Adipocyte (in vitro differentiated cells): Measurements from ENCODE around the gene MRTFB.

Experiments
- DNase-seq: peaks from one replicate; pipeline ENCODE4 v3.0.0-alpha.2; 2015; ENCODE audit warnings: low read depth
- H3K27me3 ChIP-seq: replicated peaks from 2 replicates; pipeline ENCODE4 v1.7.0; 2013; ENCODE audit warnings: mild to moderate bottlenecking, low read length, moderate library complexity; ENCODE audit not compliant: control insufficient read depth, insufficient read depth
- H3K36me3 ChIP-seq: 2 replicates; pipeline ENCODE4 v1.7.0; 2013; ENCODE audit warnings: low read length, mild to moderate bottlenecking, moderate library complexity; ENCODE audit not compliant: control insufficient read depth, insufficient read depth, severe bottlenecking
- H3K4me1 ChIP-seq: 2 replicates; pipeline ENCODE4 v1.7.0; 2013; ENCODE audit warnings: mild to moderate bottlenecking, low read length, moderate library complexity; ENCODE audit not compliant: control insufficient read depth, insufficient read depth
- H3K4me3 ChIP-seq: 2 replicates; pipeline ENCODE4 v1.7.0; 2013; ENCODE audit warnings: mild to moderate bottlenecking, low read length, moderate library complexity
- H3K9ac ChIP-seq: 2 replicates; pipeline ENCODE4 v1.7.0; 2013; ENCODE audit warnings: mild to moderate bottlenecking, low read length, moderate library complexity
- H3K9me3 ChIP-seq: 2 replicates; pipeline ENCODE4 v1.7.0; 2013; ENCODE audit warnings: mild to moderate bottlenecking, low read length, moderate library complexity; ENCODE audit not compliant: control insufficient read depth

The MRTFB gene

DNA sequence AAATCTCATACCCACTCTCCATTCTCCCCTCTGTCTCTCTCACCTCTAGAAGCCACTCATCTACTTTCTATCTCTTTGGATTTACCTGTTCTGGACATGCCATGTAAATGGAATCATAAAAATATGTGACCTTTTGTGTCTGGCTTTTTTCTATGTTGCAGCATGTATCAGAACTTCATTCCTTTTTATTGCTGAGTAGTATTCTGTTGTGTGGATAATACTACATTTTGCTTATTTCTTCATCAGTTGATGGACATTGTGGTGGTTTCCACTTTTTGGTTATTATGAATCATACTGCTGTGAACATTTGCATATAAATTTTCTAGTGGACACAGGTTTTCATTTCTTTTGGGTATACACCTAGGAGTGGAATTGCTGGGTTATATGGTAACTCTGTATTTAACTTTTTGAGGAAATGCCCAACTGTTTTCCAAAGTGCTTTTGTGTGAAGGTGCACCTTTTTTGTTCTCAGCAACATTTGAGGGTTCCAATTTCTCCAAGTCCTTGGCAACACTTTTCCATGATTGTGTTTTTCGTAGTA lies 18.2 kb downstream of the MRTFB start:
- DNase-seq: no peak
- H3K4me1 ChIP-seq: peaks cover 18% of the 10 kb centered on the region
- H3K4me3 ChIP-seq: no peak overlapping the region
- no peaks in the 10 kb centered on the region for H3K27me3 ChIP-seq
- no peak overlapping the region for H3K9ac ChIP-seq
- no peaks in the 10 kb centered on the region for H3K36me3 ChIP-seq
- no peaks in the 10 kb centered on the region for H3K9me3 ChIP-seq

DNA sequence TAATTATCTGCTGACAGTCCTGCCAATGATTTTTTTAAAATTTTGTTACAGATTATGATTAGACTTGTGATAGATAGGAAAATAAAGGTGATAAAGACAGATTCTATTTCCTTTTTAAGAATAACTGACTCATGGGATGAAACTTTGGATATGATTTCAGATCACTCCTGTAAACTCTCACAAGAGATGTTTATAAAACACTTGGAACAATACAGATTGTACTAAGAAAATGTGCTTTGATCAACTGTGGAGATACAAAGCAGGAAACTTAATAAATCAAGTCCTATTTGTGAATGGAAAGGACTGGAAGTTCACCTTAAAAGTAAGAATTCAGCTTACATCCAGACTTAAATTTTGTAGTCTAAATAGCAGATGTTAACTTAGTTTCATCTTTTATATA lies 21.4 kb downstream of the MRTFB start:
- no peak overlapping the region for H3K4me3 ChIP-seq
- no peaks in the 10 kb centered on the region for H3K27me3 ChIP-seq
- peaks cover 16% of the 10 kb centered on the region for H3K4me1 ChIP-seq
- H3K36me3 ChIP-seq: no peaks in the 10 kb centered on the region
- DNase-seq: no peak
- no peak overlapping the region for H3K9ac ChIP-seq
- peaks cover 3% of the 10 kb centered on the region for H3K9me3 ChIP-seq

DNA sequence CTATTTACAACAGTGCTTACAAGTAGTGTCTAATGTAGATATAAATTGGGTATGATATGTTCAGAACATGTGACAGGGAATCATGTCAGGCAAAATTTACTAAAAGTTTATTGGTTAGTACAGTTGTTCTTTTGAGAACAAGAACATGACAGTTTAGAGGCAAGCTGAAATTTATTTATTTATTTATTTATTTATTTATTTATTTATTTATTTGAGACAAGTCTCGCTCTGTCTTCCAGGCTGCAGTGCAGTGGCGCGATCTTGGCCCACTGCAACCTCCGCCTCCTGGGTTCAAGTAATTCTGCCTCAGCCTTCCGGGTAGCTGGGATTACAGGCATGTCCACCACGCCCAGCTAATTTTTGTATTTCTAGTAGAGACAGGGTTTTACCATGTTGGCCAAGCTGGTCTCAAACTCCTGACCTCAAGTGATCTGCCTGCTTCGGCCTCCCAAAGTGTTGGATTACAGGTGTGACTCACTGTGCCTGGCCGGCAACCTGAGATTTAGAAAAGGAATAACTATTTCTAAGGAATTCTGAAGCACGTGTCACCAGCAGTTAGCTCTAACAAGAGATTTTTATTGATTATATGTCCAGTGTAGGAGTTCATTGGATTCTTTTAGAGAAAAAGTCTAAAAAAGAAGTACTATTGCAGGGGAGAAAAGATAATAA lies 24.9 kb downstream of the MRTFB start:
- Histone ChIP-seq H3K9me3 (peaks cover 3% of the 10 kb centered on the region), H3K4me3 (no peak overlapping the region), H3K36me3 (no peaks in the 10 kb centered on the region), H3K27me3 (no peaks in the 10 kb centered on the region), H3K4me1 (peaks cover 7% of the 10 kb centered on the region), H3K9ac (no peak overlapping the region)
- DNase-seq: no peak

DNA sequence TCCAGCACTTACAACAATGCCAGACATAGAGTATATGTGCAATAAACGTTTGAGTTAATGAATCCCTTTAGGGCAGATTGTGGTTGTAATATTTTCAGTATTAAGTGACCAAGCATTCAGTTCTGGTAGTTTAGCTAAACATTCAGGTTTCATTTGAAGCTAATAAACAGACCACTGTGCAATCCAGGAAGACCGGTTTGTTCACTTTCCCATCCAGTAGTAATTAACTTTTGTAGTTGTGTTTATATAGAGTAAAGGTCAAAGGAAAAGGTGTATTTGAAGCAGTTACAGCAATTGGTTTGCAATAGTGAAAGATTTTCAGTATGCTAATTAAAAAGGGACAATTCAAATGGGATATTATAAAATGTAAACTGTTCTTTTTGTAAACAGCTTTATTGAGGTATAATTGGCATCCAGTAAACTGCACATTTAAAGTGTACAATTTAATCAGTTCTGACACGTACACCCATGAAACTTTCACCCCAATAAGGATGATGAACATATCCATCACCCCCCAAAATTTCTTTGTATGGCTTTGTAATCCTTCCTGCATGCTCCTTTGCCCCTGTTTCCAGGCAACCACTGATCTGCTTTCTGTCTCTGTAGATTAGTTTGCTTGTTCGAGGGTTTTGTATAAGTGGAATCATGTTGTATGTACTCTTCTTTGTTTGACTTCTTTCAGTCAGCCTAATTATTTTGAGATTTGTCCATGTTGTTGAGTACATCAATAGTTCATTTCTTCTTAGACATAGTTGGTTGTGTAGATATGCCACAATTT lies 26.3 kb downstream of the MRTFB start:
- H3K9me3 ChIP-seq: peaks cover 3% of the 10 kb centered on the region
- DNase-seq: no peak
- H3K9ac ChIP-seq: no peak overlapping the region
- H3K36me3 ChIP-seq: no peaks in the 10 kb centered on the region
- H3K4me3 ChIP-seq: no peak overlapping the region
- no peaks in the 10 kb centered on the region for H3K27me3 ChIP-seq
- peaks cover 7% of the 10 kb centered on the region for H3K4me1 ChIP-seq

DNA sequence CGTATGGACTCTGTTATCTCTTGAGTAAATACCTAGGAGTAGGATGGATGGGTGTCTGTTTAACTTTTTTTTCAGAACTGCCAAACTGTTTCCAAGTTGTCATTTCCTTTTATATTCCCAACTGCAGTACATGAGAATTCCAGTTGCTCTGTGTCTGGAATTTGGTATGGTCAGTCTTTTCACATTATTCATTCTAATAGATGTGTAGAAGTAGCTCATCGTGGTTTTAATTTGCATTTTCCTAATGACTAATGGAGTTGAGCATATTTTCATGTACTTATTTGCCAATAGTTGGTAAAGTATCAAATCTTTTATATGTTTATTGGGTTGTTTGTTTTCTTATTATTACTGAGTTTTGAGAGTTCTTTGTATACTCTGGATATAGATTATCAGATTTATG lies 27.0 kb downstream of the MRTFB start:
- peaks cover 3% of the 10 kb centered on the region for H3K9me3 ChIP-seq

DNA sequence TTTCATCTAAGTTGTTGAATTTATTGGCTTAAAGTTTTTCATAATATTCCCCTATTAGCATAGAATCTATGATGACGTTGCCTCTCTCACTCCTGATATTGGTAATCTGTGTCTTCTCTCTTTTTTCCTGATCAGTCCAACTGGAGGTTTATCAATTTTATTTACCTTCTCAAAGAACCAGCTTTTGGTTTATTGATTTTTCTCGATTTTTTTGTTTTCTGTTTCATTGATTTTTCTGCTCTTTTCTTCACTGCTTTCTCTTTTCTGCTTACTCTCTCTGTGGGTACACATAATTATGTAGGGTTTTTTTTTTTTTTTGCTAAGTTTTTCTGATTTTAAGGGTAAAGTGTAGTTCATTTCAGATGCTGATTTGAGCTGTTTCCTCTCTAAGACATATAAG lies 29.7 kb downstream of the MRTFB start:
- Histone ChIP-seq H3K4me1 (peaks cover 7% of the 10 kb centered on the region), H3K27me3 (no peaks in the 10 kb centered on the region), H3K36me3 (no peaks in the 10 kb centered on the region), H3K9me3 (peaks cover 3% of the 10 kb centered on the region), H3K4me3 (no peak overlapping the region), H3K9ac (no peak overlapping the region)
- DNase-seq: no peak

More for the DNA sequence above, 27.0 kb downstream of the MRTFB start:
- no peak overlapping the region for H3K4me3 ChIP-seq
- H3K27me3 ChIP-seq: no peaks in the 10 kb centered on the region
- peaks cover 7% of the 10 kb centered on the region for H3K4me1 ChIP-seq
- H3K36me3 ChIP-seq: no peaks in the 10 kb centered on the region
- no peak for DNase-seq
- H3K9ac ChIP-seq: no peak overlapping the region

DNA sequence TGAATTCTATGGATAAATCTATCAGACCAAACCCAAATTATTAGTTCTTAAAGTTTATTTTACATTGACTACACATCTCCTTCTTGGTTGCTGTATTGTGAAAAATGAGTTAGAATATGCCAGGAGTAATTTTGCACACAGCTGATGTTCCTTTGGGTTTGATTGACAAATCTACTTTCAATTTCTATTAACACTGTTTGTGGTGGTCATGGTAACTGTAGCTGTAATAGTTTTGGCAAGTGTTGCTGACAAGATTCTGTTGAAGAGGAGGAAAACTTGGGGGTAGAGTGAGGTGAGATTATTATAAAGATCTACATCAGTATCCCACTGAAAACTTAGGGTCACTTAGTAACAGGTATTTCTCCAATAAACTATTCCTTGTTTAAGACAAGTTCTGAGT lies 30.3 kb downstream of the MRTFB start:
- DNase-seq: no peak
- no peak overlapping the region for H3K4me3 ChIP-seq
- peaks cover 3% of the 10 kb centered on the region for H3K9me3 ChIP-seq
- H3K27me3 ChIP-seq: no peaks in the 10 kb centered on the region
- peaks cover 13% of the 10 kb centered on the region for H3K4me1 ChIP-seq
- H3K36me3 ChIP-seq: no peaks in the 10 kb centered on the region
- H3K9ac ChIP-seq: no peak overlapping the region

DNA sequence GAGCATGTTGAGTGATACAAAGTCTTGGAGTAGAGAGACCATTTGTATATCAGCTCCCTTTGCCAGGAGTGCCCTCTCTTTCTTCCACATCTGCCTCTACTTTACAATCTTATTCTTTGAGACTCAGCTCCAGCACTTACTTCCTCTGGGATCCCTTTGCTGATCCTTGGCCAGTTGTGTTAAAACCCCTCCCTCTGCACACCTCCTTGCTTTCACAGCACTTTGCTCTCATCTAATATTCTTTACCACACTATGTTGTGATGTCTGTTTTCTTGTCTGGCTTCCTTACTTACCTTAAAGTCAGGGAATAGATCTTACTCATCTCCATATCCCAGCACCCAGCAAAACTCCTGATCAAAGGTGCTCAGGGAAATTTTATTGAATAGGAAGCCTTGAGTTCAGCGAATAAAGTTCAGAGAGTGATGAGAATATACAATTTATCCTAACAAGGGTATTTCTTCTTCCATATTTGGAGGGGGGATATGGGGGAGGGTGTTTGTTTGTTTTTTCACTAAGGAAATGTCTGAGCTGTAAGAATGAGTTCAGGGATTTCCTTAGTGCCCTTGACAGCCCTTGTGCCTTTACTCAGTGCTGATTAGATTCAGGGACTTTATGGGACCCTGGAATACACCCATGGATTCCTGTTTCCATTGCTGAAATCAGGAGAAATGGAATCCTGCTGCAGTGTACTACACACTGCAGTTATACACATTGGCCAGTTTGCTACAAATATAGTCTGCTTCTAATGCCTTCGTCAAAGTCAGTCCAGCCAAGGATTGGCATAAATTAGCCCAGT lies 32.0 kb downstream of the MRTFB start:
- Histone ChIP-seq H3K4me1 (peaks cover 12% of the 10 kb centered on the region), H3K36me3 (no peaks in the 10 kb centered on the region), H3K27me3 (no peaks in the 10 kb centered on the region), H3K9me3 (no peaks in the 10 kb centered on the region), H3K9ac (no peak overlapping the region), H3K4me3 (no peak overlapping the region)
- DNase-seq: no peak

DNA sequence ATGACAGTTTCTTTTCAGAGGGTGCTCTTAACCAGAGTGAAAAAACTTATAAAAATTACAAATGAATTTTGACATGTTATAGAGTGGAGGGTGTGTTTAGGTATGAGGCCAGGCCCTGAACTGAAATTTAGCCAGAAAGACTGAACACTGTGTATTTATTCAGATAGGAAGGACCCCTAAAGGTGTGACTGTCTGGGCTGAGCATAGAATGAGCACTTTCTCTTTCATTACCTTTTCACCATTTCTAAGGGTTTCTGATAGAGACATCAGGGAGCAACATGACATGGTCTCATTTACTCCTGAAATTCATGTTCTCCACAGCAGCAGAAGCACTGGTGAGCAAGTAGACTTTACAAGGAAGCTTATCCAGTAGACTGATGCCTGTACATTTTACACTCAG lies 32.9 kb downstream of the MRTFB start:
- no peak overlapping the region for H3K4me3 ChIP-seq
- no peaks in the 10 kb centered on the region for H3K9me3 ChIP-seq
- peaks cover 7% of the 10 kb centered on the region for H3K4me1 ChIP-seq
- no peaks in the 10 kb centered on the region for H3K36me3 ChIP-seq
- no peak for DNase-seq
- no peaks in the 10 kb centered on the region for H3K27me3 ChIP-seq
- H3K9ac ChIP-seq: no peak overlapping the region

DNA sequence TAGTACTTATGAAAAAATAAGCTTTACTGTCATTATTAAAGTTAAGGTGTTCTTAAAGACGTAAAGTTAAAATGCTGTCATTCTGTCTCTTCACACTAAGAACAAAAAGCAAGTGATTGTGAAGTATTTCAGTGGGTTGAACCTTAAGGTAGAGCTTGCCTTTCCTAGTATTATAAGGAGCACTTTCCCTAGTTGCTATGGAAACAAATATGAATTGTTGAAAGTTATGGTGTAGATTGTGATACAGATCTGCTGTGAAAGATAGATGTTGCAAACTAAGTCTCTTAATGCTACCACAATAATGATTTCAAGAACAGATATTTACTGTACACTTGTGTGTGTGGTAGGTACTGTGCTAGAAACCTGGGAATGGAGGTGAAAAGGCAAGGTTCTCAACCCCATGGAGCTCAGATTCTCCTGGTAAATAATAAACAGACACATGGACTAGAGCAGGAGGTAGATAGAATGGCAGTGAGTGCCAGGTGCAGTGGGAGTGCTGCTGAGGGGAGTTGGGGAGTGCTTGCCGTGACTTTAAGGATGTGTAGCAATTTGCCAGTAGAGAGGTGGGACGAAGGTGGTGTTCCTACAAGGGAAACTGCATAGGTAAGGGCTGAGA lies 34.7 kb downstream of the MRTFB start:
- no peak for DNase-seq
- no peaks in the 10 kb centered on the region for H3K27me3 ChIP-seq
- no peak overlapping the region for H3K4me3 ChIP-seq
- peaks cover 7% of the 10 kb centered on the region for H3K4me1 ChIP-seq
- no peaks in the 10 kb centered on the region for H3K36me3 ChIP-seq
- H3K9ac ChIP-seq: no peak overlapping the region
- no peaks in the 10 kb centered on the region for H3K9me3 ChIP-seq

DNA sequence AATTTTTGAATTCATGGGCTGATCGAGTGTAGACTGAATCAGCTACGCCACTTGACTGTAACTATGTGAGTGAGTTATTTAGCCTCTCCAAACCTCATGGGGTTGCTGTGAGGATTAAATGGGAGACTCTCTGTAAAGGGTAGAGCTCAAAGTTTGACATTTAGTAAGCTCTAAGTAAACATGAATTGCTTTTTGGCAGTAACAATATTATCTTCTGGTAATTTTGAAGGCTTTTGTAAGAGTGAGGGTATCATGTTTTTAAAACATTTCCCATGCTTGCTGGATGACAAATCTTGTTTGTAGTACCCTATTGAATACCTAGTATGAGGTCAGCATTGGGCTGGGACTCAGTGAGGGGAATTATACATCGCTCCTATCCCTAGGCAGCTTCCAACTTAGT lies 35.3 kb downstream of the MRTFB start:
- peaks cover 12% of the 10 kb centered on the region for H3K4me1 ChIP-seq
- H3K9ac ChIP-seq: no peak overlapping the region
- no peaks in the 10 kb centered on the region for H3K9me3 ChIP-seq
- H3K36me3 ChIP-seq: no peaks in the 10 kb centered on the region
- no peak overlapping the region for H3K4me3 ChIP-seq
- no peaks in the 10 kb centered on the region for H3K27me3 ChIP-seq
- DNase-seq: peak; percentile 61
